ENCODE data around the gene HSPA12A. TPM values are rescaled to one million over a fixed set of nuclear protein-coding genes. Genes with fewer than 3 reads are reported as not detected.

Gene HSPA12A
- total and polyA plus RNA-seq, 9 of the 15 experiments (the other 6 are each of a cell fraction or from before 2014, with no cell fraction given): 0.01 to 0.18 (median 0.04) TPM; not detected in 4

DNA sequence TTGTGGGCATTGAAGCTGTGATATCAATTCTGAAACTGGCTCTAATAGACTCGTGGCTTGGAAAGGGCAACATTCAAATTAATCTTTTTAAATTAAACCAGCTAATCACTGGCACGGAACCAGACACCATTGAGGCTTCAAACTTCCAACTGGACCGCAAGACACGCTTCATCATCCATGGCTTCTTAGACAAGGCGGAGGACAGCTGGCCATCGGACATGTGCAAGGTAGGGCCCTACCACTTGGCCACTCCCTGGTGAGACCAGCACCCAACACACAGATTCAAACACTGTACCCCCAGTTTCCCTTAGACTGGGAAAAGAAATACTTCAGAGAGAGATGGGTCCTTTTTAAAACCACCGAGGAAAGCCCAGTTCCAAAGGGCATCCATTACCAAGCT, 116.5 kb downstream of the HSPA12A start (continued):
- TF ChIP-seq, protein P1, sequence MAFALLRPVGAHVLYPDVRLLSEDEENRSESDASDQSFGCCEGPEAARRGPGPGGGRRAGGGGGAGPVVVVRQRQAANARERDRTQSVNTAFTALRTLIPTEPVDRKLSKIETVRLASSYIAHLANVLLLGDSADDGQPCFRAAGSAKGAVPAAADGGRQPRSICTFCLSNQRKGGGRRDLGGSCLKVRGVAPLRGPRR (CRISPR knock-in tag; IDR thresholded peaks at IDR 0.05): no peak
- TF ChIP-seq ZNF668 (CRISPR knock-in tag; IDR thresholded peaks at IDR 0.05) (no peak), KAT7 (CRISPR knock-in tag; IDR thresholded peaks at IDR 0.05; ENCODE audit: borderline replicate concordance) (no peak), ZNF184 (CRISPR knock-in tag; IDR thresholded peaks at IDR 0.05) (no peak), NFXL1 (CRISPR knock-in tag; IDR thresholded peaks at IDR 0.05) (no peak), ASH1L (IDR thresholded peaks at IDR 0.05; ENCODE audit: borderline replicate concordance, low read depth, partially characterized antibody) (no peak)

DNA sequence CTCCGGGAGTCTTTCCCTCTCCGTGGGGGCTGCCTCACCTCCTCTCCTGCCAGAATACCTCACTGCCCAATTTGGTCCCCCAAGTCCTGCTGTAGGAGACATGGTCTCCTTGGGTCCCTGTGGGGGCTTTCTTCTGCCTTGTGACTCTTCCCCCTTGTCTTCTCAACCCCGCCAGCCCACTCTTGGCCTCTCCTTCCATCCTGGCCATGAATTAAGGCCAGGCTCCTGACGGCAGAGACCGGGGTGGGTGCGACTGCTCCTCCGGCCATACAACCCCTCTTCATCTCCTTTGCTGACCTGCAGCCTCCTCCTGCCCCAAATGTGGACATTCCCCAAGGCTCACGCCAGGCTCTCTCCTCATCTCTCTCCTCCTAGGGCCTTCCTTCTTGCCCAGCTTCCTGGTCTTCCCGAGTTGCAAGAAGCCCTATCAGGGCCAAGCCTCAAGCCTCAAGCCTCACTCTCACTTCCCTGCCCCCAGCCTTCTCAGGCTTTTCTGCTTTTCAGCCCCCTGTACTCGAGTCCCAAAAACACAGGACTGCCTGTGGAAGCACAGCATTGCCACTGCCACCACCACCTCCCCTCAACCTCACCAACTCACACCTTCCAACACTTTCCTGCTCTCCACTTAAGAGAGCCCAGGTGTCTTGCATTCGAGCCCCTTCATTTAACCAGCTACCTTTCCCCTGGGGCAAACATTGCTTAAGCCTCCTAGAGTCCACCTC, 120.3 kb downstream of the HSPA12A start:
- WGBS (ENCODE audit: insufficient coverage, low coverage, missing lambda C conversion rate): 0% methylated on average over 6 of the region's 11 CpGs
- Histone ChIP-seq H3K4me2 (ENCODE audit: insufficient read depth, low read length) (no peak overlapping the region), H4K20me1 (replicated peaks; ENCODE audit: control insufficient read depth, insufficient read depth, low read length) (no peaks in the 10 kb centered on the region), H3K27me3 (ENCODE audit: control insufficient read depth in 2 of 2, insufficient read depth in 2 of 2, low read length in 2 of 2) (peaks cover 0 to 6% of the 10 kb centered on the region in 2 experiments; a peak in 2 of 5 replicates), H2AFZ (ENCODE audit: low read depth, low read length) (no peak overlapping the region), H3K4me3 (no peak overlapping the region), H3K27ac (ENCODE audit: extremely low read depth, low read depth, low read length) (no peak overlapping the region), H3K36me3 (ENCODE audit: control insufficient read depth, insufficient read depth, low read length) (no peaks in the 10 kb centered on the region), H3K4me1 (replicated peaks in 1 of 2; ENCODE audit: control insufficient read depth in 2 of 2, insufficient read depth in 2 of 2, low read length in 2 of 2) (no peaks in the 10 kb centered on the region; a peak in 1 of 5 replicates), H3K9me1 (ENCODE audit: control insufficient read depth, insufficient read depth, low read length) (no peaks in the 10 kb centered on the region), H3K79me2 (ENCODE audit: control insufficient read depth, insufficient read depth, low read length) (no peaks in the 10 kb centered on the region), H3K9ac (ENCODE audit: insufficient read depth in 1 of 2, low read depth in 2 of 2, low read length in 2 of 2) (no peak overlapping the region), H3K9me3 (replicated peaks; ENCODE audit: control insufficient read depth, insufficient read depth, low read depth, low read length) (no peaks in the 10 kb centered on the region)
- in situ Hi-C loops (cut with MboI) (no loop called here), intact Hi-C loops (cut with micrococcal nuclease) (no loop called here)
- ChIA-PET CTCF (ENCODE audit: low intra/inter-chr PET ratio) (no interaction called here), POLR2A (no interaction called here)
- ATAC-seq: no peak
- DNase-seq (ENCODE audit: extremely low read depth in 1 of 4, low spot score in 3 of 4): no peak
- BruUV-seq (replicated peaks): no TSS peak
- no peak for FAIRE-seq
- no peak for TF ChIP-seq TRIM24 (IDR thresholded peaks at IDR 0.05)
- no peak for TF ChIP-seq ZNF695 (CRISPR knock-in tag; IDR thresholded peaks at IDR 0.05)
- TF ChIP-seq GATA2 (CRISPR knock-in tag; IDR thresholded peaks at IDR 0.05): no peak
- TF ChIP-seq HNRNPL (IDR thresholded peaks at IDR 0.05; ENCODE audit: low read depth, low read length): no peak
- no peak for TF ChIP-seq NFYB (IDR thresholded peaks at IDR 0.05; ENCODE audit: extremely low read depth, insufficient read length)
- TF ChIP-seq LARP7 (IDR thresholded peaks at IDR 0.05): no peak
- TF ChIP-seq ATF7 (IDR thresholded peaks at IDR 0.05): no peak
- TF ChIP-seq, protein P2, sequence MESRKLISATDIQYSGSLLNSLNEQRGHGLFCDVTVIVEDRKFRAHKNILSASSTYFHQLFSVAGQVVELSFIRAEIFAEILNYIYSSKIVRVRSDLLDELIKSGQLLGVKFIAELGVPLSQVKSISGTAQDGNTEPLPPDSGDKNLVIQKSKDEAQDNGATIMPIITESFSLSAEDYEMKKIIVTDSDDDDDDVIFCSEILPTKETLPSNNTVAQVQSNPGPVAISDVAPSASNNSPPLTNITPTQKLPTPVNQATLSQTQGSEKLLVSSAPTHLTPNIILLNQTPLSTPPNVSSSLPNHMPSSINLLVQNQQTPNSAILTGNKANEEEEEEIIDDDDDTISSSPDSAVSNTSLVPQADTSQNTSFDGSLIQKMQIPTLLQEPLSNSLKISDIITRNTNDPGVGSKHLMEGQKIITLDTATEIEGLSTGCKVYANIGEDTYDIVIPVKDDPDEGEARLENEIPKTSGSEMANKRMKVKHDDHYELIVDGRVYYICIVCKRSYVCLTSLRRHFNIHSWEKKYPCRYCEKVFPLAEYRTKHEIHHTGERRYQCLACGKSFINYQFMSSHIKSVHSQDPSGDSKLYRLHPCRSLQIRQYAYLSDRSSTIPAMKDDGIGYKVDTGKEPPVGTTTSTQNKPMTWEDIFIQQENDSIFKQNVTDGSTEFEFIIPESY (CRISPR knock-in tag; IDR thresholded peaks at IDR 0.05): no peak
- TF ChIP-seq ZNF174 (CRISPR knock-in tag; IDR thresholded peaks at IDR 0.05): no peak
- no peak for TF ChIP-seq ZFP30 (CRISPR knock-in tag; IDR thresholded peaks at IDR 0.05; ENCODE audit: borderline replicate concordance)
- no peak for TF ChIP-seq ARNT (IDR thresholded peaks at IDR 0.05)
- TF ChIP-seq, protein P3, sequence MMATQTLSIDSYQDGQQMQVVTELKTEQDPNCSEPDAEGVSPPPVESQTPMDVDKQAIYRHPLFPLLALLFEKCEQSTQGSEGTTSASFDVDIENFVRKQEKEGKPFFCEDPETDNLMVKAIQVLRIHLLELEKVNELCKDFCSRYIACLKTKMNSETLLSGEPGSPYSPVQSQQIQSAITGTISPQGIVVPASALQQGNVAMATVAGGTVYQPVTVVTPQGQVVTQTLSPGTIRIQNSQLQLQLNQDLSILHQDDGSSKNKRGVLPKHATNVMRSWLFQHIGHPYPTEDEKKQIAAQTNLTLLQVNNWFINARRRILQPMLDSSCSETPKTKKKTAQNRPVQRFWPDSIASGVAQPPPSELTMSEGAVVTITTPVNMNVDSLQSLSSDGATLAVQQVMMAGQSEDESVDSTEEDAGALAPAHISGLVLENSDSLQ (IDR thresholded peaks at IDR 0.05): no peak
- no peak for TF ChIP-seq PTRF (tag; IDR thresholded peaks at IDR 0.05)

Measured in K562 (cell line).